Activated CD8-positive, alpha-beta memory T cell treated with anti-CD3 and anti-CD28 coated beads, Interleukin-2, amount 50 U/mL, for 4 hours (primary cell): ENCODE measurements around the gene SPTAN1.
"Not testable (repeated sequence)": the region's sequence is repeated elsewhere in the genome, so short reads cannot be mapped to it uniquely, and the experiment has no call there.

Experiments used
- DNase-seq: peaks from one replicate; pipeline ENCODE4 v3.0.0-alpha.2; 2020

SPTAN1 gene

DNA sequence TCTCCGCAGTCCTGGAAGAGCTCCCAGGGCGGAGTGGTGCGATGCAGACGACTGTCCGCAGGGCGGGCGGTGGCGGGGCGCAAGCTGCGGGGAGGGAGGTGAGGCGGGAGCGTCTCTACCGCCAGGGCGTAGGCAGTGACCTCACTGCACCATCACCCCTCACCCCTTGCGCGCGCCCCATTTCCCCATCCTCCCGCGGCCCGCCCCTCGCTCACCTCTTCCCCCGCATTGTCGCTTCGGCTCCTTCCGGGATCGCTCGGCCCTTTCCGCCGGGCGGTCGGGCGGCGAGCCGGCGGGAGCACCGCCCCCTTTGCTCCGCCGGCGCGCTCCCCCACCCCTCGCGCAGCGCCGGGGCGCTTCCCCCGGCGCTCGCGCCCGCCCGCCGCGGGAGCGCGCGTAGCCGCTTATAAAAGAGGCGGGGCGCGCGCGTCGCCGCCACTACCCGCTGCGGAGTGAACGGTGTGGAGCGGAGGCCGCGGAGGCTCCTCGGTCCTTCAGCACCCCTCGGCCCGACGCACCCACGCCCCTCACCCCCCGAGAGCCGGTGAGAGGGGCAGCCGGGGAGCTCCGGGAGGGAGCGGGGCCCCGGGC, at the start of gene SPTAN1:
Gene SPTAN1, plus strand, starts transcription at position 435 of the 591 bp plus-strand sequence. CDS start 14,154 bp downstream, outside the sequence.
- DNase-seq, result peak; percentile 95

DNA sequence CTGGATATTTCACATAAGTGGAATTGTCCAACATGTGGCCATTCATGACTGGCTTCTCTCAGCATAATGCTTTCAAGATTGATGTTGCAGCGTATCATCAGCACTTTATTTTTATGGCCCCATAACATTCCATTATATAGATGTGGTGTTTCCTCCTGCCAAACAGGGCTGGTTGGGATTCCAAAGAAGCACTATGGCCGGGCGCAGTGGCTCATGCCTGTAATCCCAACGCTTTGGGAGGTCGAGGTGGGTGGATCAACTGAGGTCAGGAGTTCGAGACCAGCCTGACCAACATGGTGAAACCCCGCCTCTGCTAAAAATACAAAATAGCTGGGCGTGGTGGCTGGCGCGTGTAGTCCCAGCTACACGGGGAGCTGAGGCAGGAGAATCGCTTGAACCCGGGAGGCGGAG, 49.0 kb upstream of the SPTAN1 start:
- DNase-seq, result not testable (repeated sequence)

DNA sequence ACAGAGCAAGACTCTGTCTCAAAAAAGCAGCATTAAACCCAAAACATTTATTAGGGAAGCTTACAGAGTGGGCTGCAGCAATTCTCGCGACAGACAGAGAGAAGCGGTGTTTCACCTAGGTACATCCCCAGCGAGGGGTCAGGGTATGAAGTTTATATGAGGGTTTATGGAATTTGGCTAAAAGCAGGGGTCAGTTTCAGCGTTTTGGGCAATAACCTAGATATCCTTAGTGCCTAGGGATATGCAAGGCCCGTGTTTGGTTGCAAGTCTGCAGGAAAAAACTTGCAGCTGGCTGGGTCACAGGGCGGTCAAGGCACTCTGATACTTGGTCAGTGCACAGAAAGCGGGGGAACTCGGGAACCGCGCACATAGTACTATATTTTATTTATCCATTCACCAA, 48.5 kb upstream of the SPTAN1 start:
- DNase-seq, result no peak

DNA sequence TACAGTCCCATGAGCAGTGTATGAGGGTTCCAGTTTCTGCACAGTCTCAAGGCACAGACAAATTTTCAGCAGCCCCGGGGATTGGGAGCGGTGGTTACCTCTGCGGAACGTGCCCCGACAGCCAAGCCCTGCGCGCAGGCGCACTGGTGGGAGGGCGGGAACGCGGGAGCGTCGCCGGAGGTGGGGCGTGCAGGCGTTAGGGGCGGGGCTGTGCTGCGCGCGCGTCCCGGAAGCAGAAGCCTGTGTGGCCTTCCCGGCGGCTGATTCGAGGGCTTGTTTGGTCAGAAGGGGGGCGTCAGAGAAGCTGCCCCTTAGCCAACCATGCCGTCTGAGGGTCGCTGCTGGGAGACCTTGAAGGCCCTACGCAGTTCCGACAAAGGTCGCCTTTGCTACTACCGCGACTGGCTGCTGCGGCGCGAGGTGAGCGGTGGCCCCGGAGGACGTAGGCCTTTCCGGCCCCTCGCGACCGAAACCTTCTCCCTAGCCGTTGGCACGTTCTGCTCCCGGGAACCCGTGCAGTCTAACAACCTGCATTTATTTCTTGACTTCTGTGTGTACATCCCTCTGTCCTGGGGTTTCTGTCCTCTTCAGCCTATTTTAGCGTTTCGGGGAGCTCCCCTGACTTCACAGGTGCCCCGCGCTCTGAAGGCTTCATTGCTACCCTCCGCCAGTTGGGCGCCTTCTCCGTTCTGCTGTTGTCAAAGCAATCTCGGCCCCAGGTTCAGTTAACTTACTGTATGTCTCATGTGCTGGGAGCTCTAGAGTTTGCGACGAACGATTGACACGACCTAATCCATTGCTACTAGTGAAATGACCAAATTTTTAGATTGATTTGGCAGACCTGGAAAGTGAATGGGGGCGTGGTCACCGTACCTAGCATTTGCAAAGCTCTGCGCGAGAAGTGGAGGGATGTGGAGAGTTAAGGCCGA, 47.6 kb upstream of the SPTAN1 start, which contains the start of gene GLE1:
Gene GLE1, plus strand, starts transcription at position 235 of the 929 bp plus-strand sequence. Its CDS starts 87 bp downstream, at position 322.
- DNase-seq, result peak; percentile 97

DNA sequence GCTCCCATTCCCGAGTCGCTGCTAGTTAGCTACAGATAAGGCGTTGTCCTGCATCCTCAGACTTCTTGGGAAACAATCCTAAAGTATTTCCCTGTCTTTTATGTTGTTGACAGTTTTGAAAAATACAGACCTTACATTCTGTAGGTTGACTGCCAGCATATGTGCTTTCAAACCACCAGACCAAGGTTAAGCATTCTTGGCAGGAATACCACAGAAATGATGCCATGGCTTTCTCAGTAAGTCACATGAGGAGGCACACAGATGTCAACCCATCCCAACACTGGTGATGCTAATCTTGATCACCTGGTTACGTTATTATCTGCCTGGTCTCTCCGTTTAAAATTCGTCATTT, 47.0 kb upstream of the SPTAN1 start:
- DNase-seq, result no peak

DNA sequence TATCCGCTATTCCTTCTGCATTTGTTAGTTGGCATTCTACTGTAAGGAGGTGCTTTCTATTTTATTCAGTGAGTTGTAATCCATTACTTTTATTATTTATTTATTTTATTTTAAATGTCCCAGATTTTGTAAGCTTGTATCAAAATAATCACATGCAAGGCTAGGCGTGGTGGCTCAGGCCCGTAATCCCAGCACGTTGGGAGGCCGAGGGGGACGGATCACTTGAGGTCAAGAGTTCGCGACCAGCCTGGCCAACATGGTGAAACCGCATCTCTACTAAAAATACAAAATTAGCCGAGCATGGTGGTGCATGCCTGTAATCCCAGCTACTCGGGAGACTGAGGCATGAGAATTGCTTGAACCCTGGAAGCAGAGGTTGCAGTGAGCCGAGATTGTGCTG, 46.5 kb upstream of the SPTAN1 start:
- DNase-seq, result not testable (repeated sequence)

DNA sequence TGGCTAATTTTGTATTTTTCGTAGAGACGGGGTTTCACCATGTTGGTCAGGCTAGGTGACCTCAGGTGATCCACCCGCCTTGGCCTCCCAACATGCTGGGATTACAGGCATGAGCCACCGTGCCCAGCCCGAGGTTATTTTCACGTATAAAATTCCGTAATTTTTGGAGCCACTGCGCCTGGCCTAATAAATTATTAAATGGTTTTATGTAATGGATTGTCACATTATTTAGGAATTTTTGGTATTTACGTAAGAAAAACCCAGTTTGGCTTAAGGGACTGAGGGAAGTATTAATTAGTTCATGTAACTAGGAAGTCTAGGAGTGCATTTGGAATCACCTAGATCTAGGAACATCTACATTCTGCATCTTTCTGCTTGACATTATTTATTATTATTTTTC, 39.6 kb upstream of the SPTAN1 start:
- no peak for DNase-seq

DNA sequence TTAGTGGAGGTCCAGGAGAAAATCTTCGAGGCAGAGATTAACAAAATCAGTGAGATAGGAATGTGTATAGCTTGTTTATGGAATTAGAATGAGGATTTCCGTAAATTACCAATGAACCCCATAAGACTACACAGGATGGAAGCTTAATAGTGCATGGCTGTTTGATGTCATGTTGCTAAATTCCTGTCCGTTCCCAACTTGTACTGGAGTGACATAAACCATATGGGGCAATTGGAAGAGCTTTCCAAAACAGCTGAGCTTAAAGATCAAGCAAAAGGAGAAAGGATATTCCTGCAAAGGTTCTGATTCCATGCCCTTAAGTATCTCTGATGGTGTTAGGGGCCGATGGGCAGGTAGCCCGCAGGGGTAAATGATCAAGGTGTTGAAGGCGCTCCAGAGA, 30.4 kb upstream of the SPTAN1 start:
- DNase-seq, result no peak

DNA sequence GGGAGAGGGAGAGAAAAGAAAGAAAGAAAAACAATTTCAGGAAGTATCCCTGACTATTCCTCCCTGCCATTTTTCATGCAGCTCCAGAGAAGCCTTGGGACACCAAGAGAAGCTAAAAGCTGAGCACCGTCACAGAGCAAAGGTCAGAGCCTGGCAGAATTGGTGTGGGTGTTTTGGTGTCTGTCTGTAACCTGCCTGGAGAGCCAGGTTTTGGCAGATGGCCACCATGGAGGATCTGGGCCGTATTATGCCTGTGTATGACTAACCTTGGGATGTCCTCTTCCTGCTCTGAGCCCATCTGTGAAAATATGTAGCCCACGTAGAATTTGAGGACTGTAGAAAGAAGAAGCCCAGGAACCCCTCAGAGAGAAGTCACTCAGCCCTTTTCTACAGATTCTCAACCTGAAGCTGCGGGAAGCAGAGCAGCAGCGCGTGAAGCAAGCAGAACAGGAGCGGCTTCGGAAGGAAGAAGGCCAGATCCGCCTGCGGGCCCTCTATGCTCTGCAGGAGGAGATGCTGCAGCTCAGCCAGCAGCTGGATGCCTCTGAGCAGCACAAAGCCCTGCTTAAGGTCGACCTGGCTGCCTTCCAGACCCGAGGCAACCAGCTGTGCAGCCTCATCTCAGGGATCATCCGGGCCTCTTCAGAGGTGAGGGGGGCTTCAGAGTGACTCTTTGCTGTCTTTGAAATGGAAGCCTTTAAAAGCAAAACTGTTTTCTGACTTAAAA, 29.0 kb upstream of the SPTAN1 start:
- DNase-seq, result no peak

DNA sequence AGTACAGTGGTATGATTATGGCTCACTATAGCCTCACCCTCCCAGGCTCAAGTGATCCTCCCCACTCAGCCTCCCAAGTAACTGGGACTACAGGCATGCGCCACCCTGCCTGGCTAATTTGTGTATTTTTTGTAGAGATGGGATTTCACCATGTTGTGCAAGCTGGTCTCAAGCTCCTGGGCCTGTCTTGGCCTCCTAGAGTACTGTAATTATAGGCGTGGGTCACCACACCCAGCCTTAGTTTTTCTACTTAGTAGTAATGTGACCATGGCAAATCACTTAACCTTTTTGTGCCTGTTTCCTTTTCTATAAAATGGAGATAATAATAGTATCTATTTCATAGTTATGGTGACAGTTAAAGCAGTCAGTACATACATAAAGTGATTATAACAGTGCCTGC, 25.7 kb upstream of the SPTAN1 start:
- DNase-seq, result no peak

DNA sequence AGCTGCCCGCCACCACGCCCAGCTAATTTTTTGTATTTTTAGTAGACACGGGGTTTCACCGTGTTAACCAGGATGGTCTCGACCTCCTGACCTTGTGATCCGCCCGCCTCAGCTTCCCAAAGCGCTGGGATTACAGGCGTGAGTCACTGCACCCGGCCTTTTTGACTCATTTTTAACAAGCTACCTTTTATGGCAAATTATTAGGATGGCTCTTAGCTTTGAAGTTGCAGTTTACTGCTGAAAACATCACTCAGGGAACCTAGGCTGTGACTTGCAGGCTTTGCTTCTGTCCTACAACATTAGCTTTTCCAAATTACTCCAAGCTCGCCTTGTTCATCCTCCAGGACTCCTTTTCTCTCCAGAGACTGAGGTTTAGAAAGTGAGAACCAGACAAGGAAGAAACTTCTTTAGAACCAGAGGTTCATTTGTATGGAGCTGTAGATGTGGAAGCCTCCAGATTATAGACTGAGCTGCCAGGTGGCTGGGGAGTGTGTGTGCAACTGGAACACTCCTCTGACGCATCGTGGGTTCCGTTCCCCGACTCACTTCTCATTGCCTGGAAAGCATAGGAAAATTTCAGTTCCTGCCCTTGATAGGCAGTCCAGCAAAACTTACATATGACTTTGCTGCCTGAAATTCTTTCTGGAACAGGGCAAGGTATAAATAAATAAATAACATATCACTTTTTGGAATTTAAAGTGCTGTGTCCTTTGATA, 23.8 kb upstream of the SPTAN1 start:
- no peak for DNase-seq

DNA sequence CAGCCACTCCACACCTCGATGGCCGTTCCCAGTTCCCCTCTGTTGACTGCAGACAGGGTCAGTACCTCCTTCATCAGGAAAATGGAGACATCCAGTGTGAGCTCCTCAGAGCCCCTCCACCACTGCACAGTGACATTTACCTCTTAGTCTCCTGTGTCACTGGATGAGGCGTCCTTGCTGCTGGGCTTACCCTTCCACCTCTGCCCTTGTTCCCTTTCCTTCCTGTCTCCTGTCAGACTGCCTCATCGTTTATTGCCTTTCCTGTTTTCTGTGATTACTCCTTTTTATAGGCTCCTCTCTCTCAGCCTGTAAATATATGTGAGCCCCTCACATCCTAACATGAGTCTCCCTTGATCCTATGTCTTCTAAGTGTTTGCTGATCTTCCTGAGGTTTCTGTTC, 23.2 kb upstream of the SPTAN1 start:
- DNase-seq, result no peak

DNA sequence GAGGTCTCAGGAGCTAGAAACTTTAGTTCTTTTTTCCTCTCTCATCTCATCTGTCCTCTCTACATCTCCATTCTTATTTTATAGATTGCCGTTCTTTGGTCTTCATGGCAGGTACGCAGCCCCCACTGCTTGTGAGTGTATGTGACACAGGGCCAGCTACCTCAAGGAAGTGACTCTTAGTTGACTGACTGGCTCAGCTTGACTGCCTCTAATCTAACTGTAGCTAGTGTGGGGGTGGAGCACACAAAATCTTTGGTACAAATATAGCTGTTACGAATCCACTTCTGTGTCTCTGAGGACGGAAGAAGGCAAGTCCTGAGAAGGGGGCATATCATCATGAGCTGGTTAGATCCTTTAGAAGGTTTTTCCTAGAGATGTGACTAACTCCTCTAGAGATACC, 19.8 kb upstream of the SPTAN1 start:
- DNase-seq, result no peak

DNA sequence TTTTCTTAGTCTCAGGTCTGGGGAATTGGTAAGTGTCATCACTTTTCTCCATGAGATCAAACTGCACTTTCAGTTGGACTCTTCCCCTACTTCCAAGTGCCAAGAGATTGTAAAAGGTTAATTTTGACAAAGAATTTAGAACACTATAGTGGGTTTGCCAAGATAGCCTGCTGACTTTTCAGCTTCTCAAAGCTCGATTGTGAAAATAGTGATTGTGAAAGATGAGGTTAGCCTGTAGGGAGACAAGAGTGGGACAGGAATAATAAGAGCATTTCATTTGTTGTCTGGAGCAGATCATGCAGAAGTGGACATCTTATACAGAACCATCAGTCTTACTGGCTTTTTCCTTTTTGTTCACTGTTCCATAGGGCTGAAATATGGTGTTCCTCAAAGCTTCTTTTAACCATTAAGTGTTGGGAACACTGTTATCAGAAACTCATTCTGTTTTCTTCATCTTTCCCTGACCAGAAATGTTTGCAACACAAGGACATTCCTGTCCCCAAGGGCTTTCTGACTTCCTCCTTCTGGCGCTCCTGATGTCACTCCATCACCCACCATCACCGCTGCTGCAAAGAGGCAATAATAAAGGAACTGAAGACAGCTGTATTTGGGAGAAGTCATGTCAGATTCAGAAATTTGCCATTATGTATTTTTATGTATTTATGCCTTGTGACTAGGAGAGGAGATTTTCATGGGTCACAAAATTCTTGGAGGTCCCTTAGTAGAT, 11.6 kb upstream of the SPTAN1 start:
- DNase-seq, result no peak

DNA sequence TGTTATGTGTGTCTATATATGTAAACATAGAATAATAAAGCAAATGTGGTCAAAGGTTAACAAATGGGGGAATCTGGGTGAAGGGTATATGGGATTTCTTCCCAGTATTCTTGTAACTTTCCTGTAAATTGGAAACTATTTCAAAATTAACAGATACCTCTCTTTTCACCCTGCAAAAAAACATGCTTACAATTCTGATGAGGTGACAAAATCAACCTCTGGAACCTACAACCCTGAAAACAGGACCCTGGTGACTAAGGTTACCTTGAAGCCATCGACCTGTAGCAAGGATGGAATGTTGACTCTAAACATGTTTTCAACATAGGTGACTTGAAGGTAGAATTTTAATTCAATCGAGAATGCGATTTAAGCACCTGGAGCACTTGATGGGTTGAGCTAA, 5.9 kb upstream of the SPTAN1 start:
- no peak for DNase-seq

DNA sequence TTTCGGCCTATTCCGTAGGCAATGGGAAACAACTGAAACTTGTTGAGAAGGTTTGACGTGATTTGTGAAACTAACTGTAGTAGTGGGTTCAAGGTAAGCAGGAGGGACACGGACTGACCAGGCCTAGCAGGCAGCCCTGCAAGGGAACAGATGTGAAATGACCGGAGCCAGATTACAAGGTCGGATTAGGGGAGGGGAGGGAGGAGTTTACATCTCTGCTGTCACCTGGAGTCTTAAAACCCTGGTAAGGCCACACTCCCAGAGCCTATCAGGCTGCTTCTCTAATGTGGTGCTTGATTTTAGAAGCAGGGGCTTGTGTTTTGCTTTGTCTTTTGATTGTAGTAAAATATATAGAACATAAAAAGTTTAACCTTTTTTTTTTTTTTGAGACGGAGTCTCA, 3.5 kb upstream of the SPTAN1 start:
- no peak for DNase-seq

DNA sequence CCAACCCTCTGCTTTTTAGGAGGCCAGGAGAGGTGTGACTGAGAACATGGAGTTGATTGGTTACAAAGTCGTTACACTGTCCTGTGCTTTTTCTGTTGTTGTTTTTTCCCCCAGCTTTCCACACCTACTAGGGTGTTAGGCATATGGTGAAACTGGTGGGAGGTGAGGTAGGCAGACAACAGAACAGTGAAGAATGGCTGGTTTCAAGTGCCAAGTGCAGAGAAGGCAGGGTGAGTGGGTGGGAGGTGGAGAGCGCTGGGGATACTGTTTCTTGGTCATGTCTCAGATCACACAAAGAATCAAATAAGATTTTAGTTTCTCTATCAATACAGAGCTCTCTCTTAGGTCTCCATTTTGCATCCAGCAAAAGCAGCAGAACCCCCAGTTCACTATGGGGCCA, 2.2 kb upstream of the SPTAN1 start:
- no peak for DNase-seq

DNA sequence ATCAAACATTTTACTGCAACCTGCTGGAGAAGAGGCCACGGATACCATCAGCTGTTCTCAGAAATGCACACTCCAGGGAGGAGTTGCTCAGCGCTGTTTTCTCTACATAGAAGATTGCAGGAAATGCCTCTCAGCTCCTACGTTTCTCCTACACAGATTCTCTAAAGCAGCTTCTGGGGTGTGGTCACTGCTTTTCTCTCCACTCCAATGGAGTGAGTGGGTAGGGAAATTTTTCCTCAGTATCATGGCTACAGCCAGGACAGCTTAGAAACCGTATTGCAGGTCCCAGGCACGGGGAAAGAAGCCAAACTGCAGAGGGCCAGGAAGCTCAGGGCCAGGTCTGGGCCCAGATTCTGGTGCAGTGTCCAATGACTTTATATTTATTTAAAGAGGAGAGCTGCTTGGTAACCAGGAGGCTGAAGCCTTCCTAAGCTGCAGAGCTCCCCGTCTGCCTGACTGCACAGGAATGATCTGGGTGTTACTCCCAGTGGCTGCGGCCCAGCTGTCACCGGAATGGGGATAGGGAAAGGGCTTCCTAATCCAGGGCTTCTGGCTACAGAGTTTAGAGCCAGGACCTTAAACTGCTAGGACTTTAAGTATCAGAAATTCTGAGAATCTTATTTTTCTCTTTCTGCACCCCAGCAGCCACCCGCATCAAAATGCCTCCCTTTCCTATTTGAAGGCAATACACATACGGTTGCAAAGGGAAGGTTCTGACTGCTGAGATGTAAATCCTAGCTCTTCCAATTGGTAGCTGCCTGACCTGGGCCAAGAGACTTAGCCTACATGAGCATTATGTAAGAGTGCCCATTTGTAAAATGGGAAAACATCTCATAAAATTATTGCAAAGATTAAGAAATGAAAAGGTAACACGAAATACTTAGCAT, 1.4 kb upstream of the SPTAN1 start:
- no peak for DNase-seq

DNA sequence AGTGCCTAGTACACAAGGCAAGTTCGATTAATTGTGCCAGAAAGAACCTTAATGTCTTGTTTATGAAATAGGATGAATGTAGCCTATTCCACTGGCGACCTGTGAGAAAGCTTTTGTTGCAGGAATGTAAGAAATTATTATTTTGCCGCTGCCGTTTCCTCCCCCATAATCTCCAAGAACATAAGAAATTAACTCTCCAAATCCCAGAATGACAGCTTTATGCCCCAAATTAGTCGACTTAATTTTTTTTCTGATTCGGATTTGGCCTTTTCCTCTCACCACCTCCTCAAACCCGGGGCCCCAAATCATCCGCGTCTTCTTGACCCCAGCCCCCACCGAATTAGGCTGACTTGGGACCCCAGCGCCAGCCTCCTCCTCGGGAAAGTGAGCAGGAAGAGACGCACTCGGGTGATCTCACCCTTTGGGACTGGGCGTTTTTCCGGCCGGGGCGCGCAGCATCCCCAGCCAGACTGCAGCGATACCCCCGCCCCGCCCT, 682 bp upstream of the SPTAN1 start:
- DNase-seq, result no peak

DNA sequence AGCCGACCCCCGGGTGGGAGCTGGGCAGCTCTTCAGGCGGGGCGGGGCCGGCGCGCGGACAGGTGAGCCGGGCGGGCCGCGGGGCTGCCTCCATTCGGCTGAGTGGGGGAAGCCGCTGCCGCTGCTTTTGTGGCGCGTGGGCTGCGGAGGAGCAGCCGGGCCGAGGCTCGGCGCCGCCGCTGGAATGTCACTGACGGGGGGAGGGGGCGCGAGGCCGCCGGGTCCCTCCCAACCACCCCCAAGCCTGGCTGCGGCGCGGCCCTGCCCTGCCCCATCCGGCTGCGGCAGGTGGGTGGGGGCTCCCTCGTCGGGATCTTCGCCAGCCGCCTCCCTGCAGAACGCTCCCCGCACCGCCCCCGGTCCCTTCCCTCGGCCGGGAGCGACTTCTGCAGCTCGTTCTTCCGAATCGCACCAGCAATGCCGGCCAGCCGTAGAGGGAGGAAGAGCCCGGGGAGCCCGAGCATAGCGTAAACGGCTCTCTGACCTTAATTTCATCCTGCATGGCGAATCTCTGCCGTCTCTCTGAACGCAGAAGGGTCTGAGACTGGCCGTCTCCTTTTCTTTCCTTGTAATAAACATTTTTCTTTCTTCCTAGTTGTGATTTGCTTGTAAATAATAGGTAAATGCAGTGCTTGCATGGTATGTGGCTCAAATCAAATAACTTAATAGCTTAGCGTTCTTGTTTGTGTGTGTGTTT, 505 bp downstream of the SPTAN1 start:
- no peak for DNase-seq
